ENCODE results near the gene AGBL1. TPM values are rescaled to one million over a fixed set of nuclear protein-coding genes. Genes with fewer than 3 reads are reported as not detected.

AGBL1 gene
- polyA plus RNA-seq, 2 of the 4 experiments (the other 2 are of a cell fraction): not detected

GRCh38 chr15:86312486-86312885 lies 232.8 kb downstream of the AGBL1 start:
- WGBS (ENCODE audit: missing lambda C conversion rate): 32% methylated on average over 4 of the region's 4 CpGs
- no peak overlapping the region for H3K4me2 ChIP-seq
- no peak for FAIRE-seq
- no peaks in the 10 kb centered on the region for H3K9me3 ChIP-seq
- no peaks in the 10 kb centered on the region for H3K4me1 ChIP-seq
- no peak for DNase-seq (ENCODE audit: low read depth in 1 of 2, low spot score in 1 of 2)
- ChIA-PET CTCF (interaction anchor here (1.0 to 1.9 kb wide), 2 partner anchors 12 to 18 kb away, joined by 3 to 5 read pairs; no protein-coding TSS in a partner anchor), POLR2A (no interaction called here)
- H3K4me3 ChIP-seq: no peak overlapping the region
- no peak overlapping the region for H3K27ac ChIP-seq
- TF ChIP-seq, protein P1, sequence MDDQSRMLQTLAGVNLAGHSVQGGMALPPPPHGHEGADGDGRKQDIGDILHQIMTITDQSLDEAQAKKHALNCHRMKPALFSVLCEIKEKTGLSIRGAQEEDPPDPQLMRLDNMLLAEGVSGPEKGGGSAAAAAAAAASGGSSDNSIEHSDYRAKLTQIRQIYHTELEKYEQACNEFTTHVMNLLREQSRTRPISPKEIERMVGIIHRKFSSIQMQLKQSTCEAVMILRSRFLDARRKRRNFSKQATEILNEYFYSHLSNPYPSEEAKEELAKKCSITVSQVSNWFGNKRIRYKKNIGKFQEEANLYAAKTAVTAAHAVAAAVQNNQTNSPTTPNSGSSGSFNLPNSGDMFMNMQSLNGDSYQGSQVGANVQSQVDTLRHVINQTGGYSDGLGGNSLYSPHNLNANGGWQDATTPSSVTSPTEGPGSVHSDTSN (IDR thresholded peaks at IDR 0.05): no peak
- TF ChIP-seq ZSCAN20 (CRISPR knock-in tag; IDR thresholded peaks at IDR 0.05) (no peak), EHF (CRISPR knock-in tag; IDR thresholded peaks at IDR 0.05) (no peak), GATA3 (IDR thresholded peaks at IDR 0.05; ENCODE audit: borderline replicate concordance) (no peak), MYC (IDR thresholded peaks at IDR 0.05; ENCODE audit: borderline replicate concordance, low read length) (no peak), EP300 (IDR thresholded peaks at IDR 0.05) (no peak), HDAC2 (IDR thresholded peaks at IDR 0.05) (no peak), SMC3 (IDR thresholded peaks at IDR 0.05) (no peak), POLR2AphosphoS2 (conservative IDR thresholded peaks at IDR 0.05; ENCODE audit: low read length) (no peak), JUN (IDR thresholded peaks at IDR 0.05) (no peak)
- TF ChIP-seq, protein P2, sequence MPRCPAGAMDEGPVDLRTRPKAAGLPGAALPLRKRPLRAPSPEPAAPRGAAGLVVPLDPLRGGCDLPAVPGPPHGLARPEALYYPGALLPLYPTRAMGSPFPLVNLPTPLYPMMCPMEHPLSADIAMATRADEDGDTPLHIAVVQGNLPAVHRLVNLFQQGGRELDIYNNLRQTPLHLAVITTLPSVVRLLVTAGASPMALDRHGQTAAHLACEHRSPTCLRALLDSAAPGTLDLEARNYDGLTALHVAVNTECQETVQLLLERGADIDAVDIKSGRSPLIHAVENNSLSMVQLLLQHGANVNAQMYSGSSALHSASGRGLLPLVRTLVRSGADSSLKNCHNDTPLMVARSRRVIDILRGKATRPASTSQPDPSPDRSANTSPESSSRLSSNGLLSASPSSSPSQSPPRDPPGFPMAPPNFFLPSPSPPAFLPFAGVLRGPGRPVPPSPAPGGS (IDR thresholded peaks at IDR 0.05): no peak
- TF ChIP-seq, protein P3, sequence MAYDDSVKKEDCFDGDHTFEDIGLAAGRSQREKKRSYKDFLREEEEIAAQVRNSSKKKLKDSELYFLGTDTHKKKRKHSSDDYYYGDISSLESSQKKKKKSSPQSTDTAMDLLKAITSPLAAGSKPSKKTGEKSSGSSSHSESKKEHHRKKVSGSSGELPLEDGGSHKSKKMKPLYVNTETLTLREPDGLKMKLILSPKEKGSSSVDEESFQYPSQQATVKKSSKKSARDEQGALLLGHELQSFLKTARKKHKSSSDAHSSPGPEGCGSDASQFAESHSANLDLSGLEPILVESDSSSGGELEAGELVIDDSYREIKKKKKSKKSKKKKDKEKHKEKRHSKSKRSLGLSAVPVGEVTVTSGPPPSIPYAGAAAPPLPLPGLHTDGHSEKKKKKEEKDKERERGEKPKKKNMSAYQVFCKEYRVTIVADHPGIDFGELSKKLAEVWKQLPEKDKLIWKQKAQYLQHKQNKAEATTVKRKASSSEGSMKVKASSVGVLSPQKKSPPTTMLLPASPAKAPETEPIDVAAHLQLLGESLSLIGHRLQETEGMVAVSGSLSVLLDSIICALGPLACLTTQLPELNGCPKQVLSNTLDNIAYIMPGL (CRISPR knock-in tag; IDR thresholded peaks at IDR 0.05; ENCODE audit: borderline replicate concordance): no peak
- no peak for ATAC-seq

- no peaks in the 10 kb centered on the region; the same call in 2 of the 3 replicates for H3K9me3 ChIP-seq
- DNase-seq (ENCODE audit: low read depth in 1 of 2, low spot score in 1 of 2) (no peak), FAIRE-seq (no peak), ATAC-seq (no peak)
- no peaks in the 10 kb centered on the region for H3K4me1 ChIP-seq
- no peak overlapping the region for H3K27ac ChIP-seq
- ChIA-PET CTCF (interaction anchor here (1.2 to 1.5 kb wide), 2 partner anchors 10 to 15 kb away, joined by 3 to 4 read pairs; no protein-coding TSS in a partner anchor), POLR2A (no interaction called here)
- WGBS (ENCODE audit: missing lambda C conversion rate): 6% methylated on average over 8 of the region's 8 CpGs
- no peak overlapping the region for H3K4me2 ChIP-seq
- TF ChIP-seq, protein P2 (IDR thresholded peaks at IDR 0.05): no peak
- TF ChIP-seq CBX8 (IDR thresholded peaks at IDR 0.05) (no peak), KDM1A (IDR thresholded peaks at IDR 0.05; ENCODE audit: low read depth) (no peak), HOXA7 (CRISPR knock-in tag; IDR thresholded peaks at IDR 0.05) (no peak), MAFK (IDR thresholded peaks at IDR 0.05; ENCODE audit: partially characterized antibody) (no peak), ZNF302 (CRISPR knock-in tag; IDR thresholded peaks at IDR 0.05) (no peak), MAZ (IDR thresholded peaks at IDR 0.05; ENCODE audit: borderline replicate concordance, low read depth, low read length) (no peak), ZSCAN20 (CRISPR knock-in tag; IDR thresholded peaks at IDR 0.05) (no peak)
- H3K4me3 ChIP-seq: no peak overlapping the region
Observed at GRCh38 chr15:86316216-86316615, 236.5 kb downstream of the AGBL1 start.

Measured in A549 (cell line).